Measurements from ENCODE around the gene TBCC. TPM values are rescaled to one million over a fixed set of nuclear protein-coding genes. Genes with fewer than 3 reads are reported as not detected.

Gene TBCC
- total RNA-seq = 10 to 100 TPM in 3 of 4 donors, 1 to 10 TPM in 1; 7.9 to 48.7 (median 14.6) TPM

GRCh38 chr6:42745640-42746462 is at the start of gene TBCC:
TBCC (minus strand) TSS chr6:42746103; CDS start chr6:42746073, 30 bp downstream.
- peak; percentile 94 to 96 for DNase-seq
- no peaks in the 10 kb centered on the region for H3K9me3 ChIP-seq
- peak within 1 kb of the TSS; percentile 98 for H3K27ac ChIP-seq
- peak within 1 kb of the TSS; percentile 80 to 97 for H3K4me3 ChIP-seq
- H3K27me3 ChIP-seq = no peaks in the 10 kb centered on the region
- H3K4me1 ChIP-seq = peaks cover 0 to 9% of the 10 kb centered on the region in 2 donors
- TF ChIP-seq POLR2A (IDR thresholded peaks at IDR 0.05) (peak; percentile 91 to 94), CTCF (IDR thresholded peaks at IDR 0.05) (peak in 1 of 4 experiments; percentile 4)
- intact Hi-C loops (cut with DNase I; ENCODE audit: low total_unique reads) = loop anchor here (5.0 kb wide), 1 partner anchor 36 kb away; the partner anchor contains the start of gene BICRAL
- no peaks in the 10 kb centered on the region for H3K36me3 ChIP-seq

- TF ChIP-seq CTCF (IDR thresholded peaks at IDR 0.05) = no peak
- no peak for TF ChIP-seq POLR2A (IDR thresholded peaks at IDR 0.05)
- Histone ChIP-seq H3K27me3 (no peaks in the 10 kb centered on the region), H3K27ac (no peak overlapping the region), H3K36me3 (no peaks in the 10 kb centered on the region), H3K4me1 (no peaks in the 10 kb centered on the region), H3K4me3 (no peak overlapping the region), H3K9me3 (no peaks in the 10 kb centered on the region)
- DNase-seq = no peak
- intact Hi-C loops (cut with DNase I; ENCODE audit: low total_unique reads) = no loop called here
Observed at GRCh38 chr6:42795651-42796050, 49.7 kb upstream of the TBCC start.

- intact Hi-C loops (cut with DNase I; ENCODE audit: low total_unique reads) = no loop called here
- Histone ChIP-seq H3K27ac (peak overlapping the region; percentile 63 to 71), H3K36me3 (no peaks in the 10 kb centered on the region), H3K9me3 (no peaks in the 10 kb centered on the region), H3K4me1 (peaks cover 9 to 11% of the 10 kb centered on the region in 2 donors), H3K4me3 (no peak overlapping the region), H3K27me3 (no peaks in the 10 kb centered on the region)
- no peak for TF ChIP-seq CTCF (IDR thresholded peaks at IDR 0.05)
- TF ChIP-seq POLR2A (IDR thresholded peaks at IDR 0.05) = no peak
- DNase-seq = no peak
Observed at GRCh38 chr6:42791706-42792320, 45.9 kb upstream of the TBCC start.

- Histone ChIP-seq H3K27ac (peak overlapping the region; percentile 63 to 71), H3K27me3 (no peaks in the 10 kb centered on the region), H3K9me3 (no peaks in the 10 kb centered on the region), H3K4me3 (no peak overlapping the region), H3K4me1 (peaks cover 9 to 11% of the 10 kb centered on the region in 2 donors), H3K36me3 (no peaks in the 10 kb centered on the region)
- intact Hi-C loops (cut with DNase I; ENCODE audit: low total_unique reads) = no loop called here
- DNase-seq = no peak
- no peak for TF ChIP-seq CTCF (IDR thresholded peaks at IDR 0.05)
- no peak for TF ChIP-seq POLR2A (IDR thresholded peaks at IDR 0.05)
Observed at GRCh38 chr6:42790549-42791181, 44.8 kb upstream of the TBCC start.

All from uterus (tissue), 4 donors.